DND-41 (cell line): ENCODE data around the gene EID3.

Experiments used
- CTCF ChIP-seq: IDR thresholded peaks from 2 replicates; pipeline ENCODE4 v1.5.1; 2012; ENCODE audit warnings: borderline replicate concordance, low read length, moderate library complexity, mild to moderate bottlenecking; ENCODE audit not compliant: poor library complexity, severe bottlenecking; ENCODE audit errors: extremely low read depth
- EZH2 ChIP-seq: IDR thresholded peaks from 3 replicates; pipeline ENCODE4 v1.6.1; 2012; ENCODE audit warnings: borderline replicate concordance, low read depth, mild to moderate bottlenecking, moderate library complexity, low read length, inconsistent platforms; ENCODE audit not compliant: severe bottlenecking

GRCh38 chr12:104351057-104351983 lies 47.8 kb downstream of the EID3 start:
- TF ChIP-seq CTCF (no peak), EZH2 (no peak)
